GM04504 (cell line): ENCODE data around the gene IDS.
"Not testable (repeated sequence)": the region's sequence is repeated elsewhere in the genome, so short reads cannot be mapped to it uniquely, and the experiment has no call there.

Experiments
- DNase-seq: peaks from one replicate; pipeline ENCODE4 v3.0.0-alpha.2; 2012; ENCODE audit warnings: low read depth

IDS gene

DNA sequence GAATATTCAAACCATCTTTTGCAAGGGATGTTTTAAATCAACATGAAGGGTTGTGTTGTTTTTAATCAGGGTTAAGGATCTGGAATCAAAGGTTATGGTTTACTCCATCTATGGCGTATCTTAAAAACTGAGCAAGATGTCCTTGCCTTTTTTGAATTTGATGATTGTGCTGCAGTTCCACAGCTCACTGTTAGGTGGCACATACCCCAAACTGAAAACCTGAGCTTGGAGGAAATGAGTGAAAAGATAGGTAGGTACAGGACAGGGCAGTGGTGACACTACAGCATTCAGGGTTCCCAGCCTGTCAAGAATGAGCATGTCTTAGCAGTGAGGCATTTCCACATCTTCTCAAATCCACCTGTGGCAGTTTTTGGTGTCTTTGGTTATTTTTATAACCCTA lies 22.6 kb upstream of the IDS start:
- no peak for DNase-seq

DNA sequence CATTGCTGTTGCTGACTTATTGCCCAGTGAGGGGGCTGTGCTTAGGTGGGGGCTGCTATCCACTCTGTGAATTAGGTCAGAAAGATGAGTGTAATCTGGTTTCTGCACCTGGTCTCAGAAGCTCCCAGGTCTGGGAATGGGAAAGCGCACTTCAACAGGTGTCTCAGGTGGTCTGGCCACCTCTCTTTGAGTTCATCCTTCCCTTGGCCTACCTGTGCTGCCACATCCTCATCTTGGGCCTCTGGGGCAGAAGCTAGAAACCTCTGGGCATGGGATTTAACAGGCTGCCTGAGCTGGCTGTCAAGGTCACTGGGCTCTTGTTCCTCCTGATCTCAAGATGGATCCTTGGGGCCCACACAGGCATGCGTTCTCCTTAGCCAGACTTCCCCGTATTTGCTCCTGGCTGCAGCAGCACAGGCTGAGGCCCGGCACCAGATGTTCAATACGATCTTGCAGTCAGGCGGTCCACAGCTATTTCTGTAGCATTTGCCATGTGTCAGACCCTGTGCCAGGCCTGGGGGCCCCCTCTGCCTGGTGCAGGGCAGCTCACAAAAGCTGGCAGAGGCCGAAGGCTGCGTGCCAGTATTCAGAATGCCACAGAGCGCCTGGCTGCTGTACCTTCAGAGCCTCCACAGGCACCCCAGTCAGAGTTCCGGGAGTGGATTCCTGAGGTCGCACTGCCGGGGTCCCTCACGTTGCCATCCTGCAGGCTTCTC lies 21.4 kb upstream of the IDS start:
- not testable (repeated sequence) for DNase-seq

DNA sequence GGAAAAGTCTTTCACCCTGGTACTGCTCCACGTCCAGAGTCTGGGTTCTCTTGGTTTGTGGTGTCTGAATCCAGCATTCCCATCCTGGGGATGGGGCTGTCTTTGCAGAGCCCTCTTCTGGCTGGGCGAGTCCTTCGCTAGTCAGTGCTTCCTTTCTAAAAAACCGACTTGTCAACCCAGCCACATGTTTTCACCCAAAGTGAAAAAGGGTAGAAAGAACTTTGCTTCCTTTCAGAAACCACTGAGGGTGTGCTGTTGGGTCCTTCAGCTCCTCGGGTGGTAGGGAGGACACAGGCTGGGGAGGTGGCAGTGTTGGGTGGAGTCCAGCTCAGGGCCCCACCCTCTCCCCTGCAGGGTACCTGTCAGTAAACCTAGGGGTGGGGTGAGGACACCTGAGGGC lies 20.8 kb upstream of the IDS start:
- not testable (repeated sequence) for DNase-seq

DNA sequence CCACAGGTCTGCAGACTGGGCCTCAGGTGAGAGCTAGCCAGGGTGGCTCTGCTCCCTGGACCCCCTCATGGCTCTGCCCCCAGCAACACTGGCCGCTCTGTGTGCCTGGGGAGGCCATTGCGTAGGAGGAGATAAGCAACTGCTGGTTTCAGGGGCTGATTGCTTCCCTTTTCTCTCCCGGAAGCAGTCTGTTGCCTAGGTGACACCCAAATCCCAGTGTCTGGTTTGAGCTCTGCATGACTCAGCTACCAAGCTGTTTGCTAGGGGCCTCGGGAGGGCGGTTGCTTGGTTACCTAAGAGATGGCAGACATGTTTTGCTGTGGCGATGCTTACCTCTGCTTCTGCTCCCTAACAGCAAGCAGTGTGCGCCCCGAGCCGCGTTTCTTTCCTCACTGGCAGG lies 20.3 kb upstream of the IDS start:
- not testable (repeated sequence) for DNase-seq

DNA sequence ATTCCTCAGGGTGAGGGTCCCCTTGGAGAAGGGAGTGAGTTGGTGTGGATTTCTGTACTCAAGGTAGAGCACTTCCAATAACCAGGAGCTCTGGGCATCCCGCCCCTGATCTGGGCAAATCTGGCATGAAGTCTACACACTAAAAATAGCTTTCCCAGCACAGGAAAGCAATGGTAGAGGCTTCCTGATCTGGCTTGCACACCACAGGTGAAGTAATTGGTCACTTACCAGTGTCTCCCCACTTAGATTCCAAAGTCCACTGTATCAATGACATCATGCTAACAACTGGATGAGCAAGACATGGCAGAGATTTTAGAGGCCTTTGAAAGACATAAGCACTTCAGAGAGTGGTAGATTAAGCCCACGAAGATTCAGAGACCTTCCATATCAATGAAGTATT lies 17.8 kb upstream of the IDS start:
- no peak for DNase-seq

DNA sequence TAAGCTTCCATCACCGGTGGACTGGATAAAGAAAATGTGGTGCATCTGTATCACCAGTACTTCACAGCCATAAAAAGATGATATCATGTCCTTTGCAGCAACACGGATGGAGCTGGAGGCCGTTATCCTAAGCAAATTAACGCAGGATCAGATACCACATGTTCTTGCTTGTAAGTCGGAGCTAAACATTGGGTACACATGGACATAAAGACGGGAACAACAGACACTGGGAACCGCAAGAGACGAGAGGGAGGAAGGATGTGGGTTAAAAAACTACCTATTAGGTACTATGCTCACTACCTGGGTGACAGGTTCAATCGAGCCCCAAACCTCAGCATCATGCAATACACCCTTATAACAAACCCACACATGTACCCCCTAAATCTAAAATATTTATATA lies 16.3 kb upstream of the IDS start:
- DNase-seq, result no peak

DNA sequence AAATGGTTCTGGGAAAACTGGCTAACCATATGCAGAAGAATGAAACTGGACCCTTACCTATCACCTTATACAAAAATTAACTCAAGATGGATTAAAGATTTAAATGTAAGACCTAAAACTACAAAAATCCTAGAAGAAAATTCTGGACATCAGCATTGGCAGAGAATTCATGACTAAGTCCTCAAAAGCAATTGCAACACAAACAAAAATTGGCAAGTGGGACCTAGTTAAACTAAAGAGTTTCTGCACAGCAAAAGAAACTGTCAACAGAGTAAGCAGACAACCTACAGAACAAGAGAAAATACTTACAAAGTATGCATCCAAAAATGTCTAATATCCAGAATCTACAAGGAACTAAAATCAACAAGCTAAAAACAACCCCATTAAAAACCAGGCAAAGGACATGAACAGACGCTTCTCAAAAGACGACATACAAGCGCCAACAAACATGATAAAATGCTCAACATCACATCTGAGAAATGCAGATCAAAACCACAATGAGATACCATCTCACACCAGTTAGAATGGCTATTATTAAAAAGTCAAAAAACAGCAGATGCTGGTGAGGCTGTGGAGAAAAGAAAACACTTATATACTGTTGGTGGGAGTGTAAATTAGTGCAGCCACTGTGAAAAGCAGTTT lies 15.7 kb upstream of the IDS start:
- DNase-seq, result not testable (repeated sequence)

DNA sequence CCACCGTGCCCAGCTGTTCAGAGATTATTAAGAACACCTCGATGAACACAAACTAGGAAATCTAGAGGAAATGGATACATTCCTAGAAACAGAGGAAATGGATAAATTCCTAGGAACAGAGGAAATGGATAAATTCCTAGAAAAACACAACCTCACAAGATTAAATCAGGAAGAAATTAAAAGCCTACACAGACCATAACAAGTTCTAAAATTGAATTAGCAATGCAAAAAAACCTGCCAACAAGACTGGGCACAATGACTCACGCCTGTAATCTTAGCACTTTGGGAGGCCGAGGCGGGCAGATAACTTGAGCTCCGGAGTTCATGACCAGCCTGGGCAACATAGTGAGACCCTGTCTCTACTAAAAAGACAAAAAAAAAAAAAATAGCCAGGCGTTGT lies 13.1 kb upstream of the IDS start:
- no peak for DNase-seq

DNA sequence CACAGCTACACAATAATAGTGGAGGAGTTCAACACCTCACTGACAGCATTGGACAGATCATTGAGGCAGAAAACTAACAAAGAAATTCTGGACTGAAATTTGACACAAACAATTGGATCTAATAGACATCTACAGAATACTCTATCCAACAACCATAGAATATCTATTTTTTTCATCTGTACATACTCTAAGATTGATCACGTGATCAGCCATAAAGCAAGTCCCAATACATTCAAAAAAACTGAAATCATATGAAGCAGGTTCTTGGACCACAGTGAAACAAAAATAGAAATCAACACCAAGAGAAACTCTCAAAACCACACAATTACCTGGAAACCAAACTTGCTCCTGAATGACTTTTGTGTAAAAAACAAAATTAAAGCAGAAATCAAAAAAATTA lies 12.2 kb upstream of the IDS start:
- DNase-seq, result no peak

DNA sequence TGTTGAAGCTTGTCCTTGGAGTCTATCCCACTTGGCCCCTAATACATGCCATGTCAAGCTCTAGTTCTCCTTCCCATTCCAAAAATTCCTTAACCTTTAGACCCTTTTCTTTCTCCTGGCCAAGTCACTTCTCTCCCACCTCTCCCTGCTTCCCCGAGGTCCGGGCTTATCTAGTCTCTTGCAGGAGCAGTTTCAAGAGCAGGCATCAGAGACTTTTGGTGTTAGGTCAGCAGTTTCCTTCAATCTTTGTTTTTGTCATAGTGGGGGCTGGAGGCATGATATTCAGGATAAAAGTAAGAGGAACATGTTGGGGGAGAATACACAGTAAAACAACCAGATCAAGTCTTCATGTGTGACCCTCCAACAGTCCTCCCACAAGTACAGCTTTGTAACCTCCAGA lies 11.5 kb upstream of the IDS start:
- DNase-seq, result no peak

DNA sequence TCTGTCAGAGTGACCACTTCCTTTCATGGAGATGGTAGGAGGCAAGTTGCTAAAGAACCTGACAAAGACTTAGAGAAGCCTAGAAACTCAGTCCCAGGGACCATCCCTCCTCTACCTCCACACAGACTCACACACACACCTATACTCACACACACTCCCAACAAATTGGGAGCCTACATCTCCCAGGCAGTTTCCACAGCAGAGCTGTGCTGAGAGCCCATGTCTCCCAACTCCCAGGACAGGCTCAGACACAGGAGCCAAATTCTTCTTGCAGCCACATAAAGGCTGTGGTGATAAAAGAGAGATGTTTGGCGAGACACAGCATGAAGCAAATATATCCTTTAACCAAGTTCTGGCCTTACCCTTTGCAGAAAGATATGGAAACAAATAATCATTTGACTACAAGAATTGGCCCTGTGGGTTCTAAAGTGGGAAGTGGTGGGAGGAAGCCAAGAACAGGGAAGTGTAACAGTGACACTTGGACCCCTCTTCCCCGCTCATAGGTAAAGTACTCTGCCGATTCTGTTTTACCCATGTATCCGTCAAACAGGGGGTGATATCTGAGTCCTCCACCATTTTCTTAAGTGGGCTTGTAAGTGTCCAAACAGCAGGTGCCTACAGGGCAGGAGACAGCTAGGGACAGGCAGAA lies 11.0 kb upstream of the IDS start:
- DNase-seq, result no peak

DNA sequence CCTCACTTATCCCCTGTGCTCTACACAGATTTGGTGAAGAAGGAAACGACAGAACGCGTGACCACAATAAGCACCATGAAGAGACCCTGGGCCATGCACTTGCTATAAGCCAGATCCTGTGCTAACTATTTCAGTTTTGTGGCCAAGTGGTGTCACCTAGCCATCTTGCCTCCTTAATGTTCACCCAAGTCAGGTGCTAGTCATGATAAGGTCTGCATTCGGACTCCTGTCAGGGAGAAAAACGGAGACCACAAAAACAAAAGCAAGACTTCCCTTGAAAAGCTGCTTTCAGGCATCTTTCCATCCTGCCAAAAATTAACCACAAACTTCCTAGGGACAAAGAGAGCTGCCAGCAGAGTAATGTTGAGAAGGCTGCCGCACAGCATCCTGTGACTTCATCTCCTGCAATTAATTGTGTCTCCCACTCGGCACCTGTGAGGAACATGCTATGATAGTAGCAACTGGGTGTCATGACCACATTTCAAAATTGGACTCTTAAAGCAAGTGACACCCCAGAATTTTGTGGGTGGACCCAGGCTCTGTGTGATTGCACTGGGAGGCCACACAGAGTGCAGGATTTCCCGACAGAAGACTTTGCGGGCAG lies 8.8 kb upstream of the IDS start:
- no peak for DNase-seq

DNA sequence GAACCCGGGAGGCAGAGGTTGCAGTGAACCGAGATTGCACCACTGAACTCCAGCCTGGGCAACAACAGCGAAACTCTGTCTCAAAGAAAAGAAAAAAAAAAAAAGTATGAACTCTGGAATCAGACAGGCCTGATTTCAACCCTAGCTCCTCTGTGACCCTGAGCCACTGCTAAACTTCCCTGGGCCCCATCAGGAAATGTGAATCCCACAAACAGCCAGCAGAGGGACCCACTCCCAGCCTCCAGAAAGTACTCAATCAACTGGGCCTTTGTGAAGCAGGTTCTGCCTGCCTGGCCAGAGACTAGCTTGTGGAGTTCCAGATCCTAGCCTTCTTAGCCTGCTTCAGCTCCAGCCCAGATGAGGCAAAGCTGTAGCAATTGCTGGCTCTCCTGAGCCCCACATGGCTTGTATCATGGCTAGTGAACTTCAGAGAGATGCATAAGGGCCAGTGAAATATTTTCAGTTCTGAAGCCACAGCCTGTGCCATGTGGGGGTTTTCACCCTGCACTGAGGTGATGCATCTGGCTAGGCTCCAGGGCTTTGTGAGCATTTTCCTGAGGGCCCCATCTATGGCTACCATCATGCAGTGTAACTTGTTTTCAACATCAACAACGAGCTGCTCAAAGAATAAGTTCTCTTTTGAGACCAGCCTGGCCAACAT lies 7.2 kb upstream of the IDS start:
- DNase-seq, result no peak

DNA sequence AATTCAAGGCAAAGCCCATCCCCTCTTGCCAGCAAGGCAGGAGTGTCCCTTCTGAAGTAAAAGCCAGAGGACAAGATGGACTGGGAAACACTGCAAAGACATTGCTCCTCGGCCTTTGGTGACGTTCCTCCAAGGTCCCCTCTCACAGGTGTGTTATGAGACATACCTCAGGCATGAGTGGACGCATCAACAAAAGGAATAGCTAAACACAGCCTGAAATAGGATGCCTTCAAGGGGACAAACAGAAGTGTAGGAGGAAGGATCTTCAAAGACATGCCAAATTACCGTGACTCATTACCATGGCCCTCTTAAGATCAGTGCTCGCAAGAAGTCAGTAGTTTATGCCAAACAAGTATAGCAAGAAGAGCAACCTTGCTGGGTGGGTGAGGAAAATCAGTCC lies 6.0 kb upstream of the IDS start:
- DNase-seq, result no peak

DNA sequence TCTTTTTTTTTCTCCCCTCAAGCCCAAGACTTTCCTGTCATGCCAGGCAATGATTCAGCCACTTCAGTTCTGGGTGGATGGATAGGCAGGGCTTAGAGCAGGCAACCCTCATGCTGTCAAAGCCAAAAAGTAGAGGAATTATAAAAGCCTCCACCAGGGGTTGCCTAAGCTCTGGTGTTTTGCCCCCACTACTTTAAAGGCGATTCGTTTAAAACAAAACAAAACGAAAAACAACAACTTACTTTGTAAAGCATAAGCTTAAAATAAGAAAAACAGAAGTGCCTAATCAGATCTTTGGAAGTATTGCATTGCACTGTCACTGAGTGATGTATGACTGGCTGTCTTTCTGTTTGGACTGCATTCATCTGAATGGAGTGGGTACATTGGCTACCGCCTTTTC lies 5.3 kb upstream of the IDS start:
- DNase-seq, result no peak

DNA sequence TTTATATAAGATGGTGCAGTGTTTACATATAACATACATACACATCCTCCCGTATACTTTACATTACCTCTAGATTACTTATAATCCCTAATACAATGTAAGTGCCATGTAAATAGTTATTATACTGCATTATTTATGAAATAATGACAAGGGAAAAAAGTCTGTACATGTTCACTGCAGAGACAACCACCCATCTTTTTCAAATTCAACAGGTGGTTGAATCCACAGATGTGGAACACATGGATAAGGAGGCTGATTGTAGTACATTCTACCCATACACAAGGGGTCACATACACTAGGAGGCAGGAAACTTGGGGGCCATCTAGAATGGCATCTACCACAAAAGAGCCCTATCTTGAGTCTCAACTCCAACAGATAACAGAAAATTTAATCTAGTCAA lies 3.4 kb upstream of the IDS start:
- no peak for DNase-seq

DNA sequence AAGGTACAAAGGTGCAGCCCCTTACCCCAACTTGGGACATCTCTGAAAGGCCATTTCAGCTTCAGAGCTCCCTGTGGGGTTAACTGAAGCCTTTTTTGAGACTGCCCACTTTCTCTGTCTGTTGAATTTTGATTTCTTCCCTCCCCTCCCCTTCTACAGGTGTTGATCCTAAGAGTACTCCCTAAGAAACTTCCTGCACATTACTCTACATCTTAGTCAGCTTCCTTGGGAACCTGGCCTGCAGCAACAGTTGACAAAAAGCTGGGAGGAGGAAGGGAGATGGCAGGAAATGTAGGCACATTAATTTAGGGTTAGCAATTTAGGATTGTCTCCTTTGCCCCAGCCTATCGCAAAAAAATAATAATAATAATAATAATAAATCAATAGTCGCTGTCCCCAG lies 1.2 kb upstream of the IDS start:
- no peak for DNase-seq

DNA sequence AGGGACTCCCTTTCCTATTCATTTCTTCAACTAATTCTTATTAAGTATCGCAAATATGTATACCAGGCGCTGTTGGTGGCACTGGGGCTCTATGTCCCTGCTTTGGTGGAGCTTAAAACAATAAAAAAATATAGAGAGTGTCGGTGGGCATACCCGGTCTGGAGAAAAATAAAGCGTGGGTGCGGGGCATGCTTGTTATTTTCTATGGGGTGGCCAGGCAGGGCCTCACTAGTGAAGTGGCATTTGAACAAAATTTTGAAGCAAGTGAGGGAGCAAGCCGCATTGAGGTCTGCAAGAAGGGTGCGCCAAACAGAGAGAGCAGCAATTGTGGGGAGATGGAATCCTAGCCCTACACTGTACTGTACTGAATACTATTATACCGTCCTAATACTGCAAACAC lies 565 bp upstream of the IDS start:
- no peak for DNase-seq

DNA sequence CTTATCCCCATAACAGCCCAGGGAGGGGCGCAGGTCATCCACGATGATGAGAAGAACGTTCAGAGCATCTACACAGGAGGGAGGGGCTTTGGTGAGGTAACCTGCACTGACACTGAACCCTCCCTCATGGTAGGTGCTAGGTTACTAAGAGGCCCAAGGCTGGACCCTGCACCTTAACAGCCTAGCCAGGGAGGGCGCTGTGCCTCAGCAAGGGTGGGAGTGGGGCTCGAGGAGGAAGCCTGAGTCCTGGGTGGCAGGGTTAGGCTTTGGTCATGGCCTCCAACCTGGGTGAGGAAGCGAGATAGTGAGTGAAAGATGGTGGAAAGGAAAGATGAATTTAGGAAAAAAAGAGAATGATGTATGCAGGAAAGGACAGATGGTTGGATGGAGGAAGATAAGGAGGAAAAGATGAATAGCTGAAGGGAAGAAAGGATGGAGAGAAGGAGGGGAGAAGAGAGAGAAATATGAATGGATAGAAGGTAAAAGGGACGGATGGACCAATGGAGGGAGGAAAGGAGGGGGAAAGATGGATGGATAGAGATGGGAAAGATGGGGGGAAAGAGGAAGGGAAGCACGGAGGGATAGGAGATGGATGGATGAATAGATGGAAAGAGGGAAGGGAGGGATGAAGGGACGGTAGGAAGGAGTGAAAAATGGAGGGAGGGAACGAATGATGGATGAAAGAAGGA lies 736 bp downstream of the IDS start:
- no peak for DNase-seq

DNA sequence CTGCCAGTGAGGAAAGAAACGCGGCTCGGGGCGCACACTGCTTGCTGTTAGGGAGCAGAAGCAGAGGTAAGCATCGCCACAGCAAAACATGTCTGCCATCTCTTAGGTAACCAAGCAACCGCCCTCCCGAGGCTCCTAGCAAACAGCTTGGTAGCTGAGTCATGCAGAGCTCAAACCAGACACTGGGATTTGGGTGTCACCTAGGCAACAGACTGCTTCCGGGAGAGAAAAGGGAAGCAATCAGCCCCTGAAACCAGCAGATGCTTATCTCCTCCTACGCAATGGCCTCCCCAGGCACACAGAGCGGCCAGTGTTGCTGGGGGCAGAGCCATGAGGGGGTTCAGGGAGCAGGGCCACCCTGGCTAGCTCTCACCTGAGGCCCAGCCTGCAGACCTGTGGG lies 1.7 kb downstream of the IDS start:
- not testable (repeated sequence) for DNase-seq

DNA sequence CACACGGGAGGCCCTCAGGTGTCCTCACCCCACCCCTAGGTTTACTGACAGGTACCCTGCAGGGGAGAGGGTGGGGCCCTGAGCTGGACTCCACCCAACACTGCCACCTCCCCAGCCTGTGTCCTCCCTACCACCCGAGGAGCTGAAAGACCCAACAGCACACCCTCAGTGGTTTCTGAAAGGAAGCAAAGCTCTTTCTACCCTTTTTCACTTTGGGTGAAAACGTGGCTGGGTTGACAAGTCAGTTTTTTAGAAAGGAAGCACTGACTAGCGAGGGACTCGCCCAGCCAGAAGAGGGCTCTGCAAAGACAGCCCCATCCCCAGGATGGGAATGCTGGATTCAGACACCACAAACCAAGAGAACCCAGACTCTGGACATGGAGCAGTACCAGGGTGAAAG lies 2.2 kb downstream of the IDS start:
- DNase-seq, result not testable (repeated sequence)

DNA sequence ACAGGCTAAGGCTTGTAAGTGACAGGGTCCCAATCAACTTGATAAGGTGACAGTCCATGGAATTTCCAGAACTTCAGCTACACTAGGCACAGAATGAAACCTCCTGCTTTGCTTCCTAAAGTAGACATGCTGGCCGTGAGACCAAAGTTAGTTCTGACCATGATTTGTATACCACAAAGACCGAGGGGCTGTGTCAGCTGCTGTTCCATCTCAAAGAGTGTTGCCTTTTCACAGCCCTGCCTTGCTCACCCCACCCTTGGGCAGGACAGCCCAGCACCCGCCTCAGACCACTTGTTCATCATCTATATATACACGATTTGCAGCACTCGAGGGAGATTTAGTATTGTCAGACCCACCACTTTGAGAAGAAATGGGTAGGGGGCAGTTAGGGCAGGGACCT lies 5.3 kb downstream of the IDS start:
- DNase-seq, result no peak
